ENCODE results near the gene RGS6. TPM values are rescaled to one million over a fixed set of nuclear protein-coding genes. Genes with fewer than 3 reads are reported as not detected.
"Not testable (repeated sequence)": the region's sequence is repeated elsewhere in the genome, so short reads cannot be mapped to it uniquely, and the experiment has no call there.

RGS6 gene
- polyA plus RNA-seq, 4 donors: 1.1 to 11.3 (median 1.3) TPM

DNA sequence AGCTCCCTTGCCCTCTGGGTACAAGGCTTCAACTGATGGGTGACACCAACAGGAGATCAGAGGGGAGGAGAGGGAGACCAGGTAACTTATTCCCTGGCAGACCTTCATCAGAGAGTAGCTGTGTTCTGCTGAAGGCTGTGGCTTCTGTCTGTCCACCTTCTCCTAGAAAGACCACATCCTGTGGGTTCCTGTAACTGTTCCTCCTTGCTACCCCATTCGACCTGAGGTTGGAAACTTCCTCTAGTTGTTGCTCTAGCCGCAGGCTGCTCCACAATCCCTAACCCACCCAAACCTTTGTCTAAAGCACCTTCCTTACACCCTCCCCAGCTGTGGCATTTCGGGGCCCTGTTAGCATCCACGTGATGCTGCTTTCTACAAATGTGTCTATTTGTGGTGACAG lies 507.5 kb downstream of the RGS6 start:
- DNase-seq (ENCODE audit: low read depth in 4 of 4, low spot score in 3 of 4): no peak

DNA sequence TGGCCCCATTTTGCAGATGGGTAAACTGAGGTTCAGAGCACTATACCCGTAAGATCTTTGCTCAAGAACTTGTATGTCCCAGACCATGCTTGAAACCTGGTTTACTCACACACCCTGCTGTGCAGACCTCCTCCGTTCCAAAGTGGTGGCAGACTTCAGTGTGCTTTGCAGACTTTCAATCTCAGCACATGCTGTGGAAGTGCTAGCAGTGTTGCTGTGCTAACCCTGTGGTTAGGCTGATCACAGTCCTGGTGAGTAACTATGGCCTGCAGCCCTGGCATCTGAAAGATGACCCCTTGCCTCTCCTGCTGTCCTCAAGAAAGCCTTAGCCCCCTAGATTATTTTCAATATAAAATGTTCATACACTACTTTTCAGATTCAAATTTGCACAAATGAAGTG lies 511.0 kb downstream of the RGS6 start:
- no peak for DNase-seq (ENCODE audit: low read depth in 4 of 4, low spot score in 3 of 4)

- no peak for DNase-seq (ENCODE audit: low read depth in 4 of 4, low spot score in 3 of 4)
Observed at GRCh38 chr14:72443991-72444441, 511.8 kb downstream of the RGS6 start.

- DNase-seq (ENCODE audit: low read depth in 4 of 4, low spot score in 3 of 4): no peak
Observed at GRCh38 chr14:72444701-72445100, 512.5 kb downstream of the RGS6 start.

- no peak for DNase-seq (ENCODE audit: low read depth in 4 of 4, low spot score in 3 of 4)
Observed at GRCh38 chr14:72448212-72448611, 516.0 kb downstream of the RGS6 start.

DNA sequence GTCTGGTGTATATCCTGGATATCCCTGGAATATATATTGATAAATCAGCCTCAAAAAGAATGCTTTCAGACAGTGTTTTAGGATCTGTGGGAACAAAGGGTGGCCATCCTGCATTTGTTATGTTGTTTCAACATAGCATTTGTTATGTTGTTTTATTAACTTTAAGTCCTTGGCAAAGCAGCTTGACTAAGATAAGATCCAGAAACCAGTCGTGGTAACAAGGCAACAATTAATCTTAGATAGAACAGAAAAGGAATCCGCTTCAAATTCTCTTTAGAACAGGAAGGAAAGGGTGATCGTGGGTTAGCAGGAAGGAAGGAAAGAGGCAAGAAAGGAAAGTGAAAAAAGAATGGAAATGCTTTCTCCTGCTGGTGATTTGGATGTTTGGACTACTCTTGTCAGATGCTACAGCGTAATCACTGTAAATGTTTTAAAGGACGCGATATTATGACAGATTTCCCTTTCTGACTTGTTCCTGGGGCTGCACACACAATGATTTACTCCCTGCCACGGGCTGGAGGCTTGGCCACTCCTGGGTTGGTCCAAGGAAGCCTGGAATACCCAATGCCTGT lies 518.3 kb downstream of the RGS6 start:
- no peak for DNase-seq (ENCODE audit: low read depth in 4 of 4, low spot score in 3 of 4)

- DNase-seq (ENCODE audit: low read depth in 4 of 4, low spot score in 3 of 4): peak in 1 of 4 donors; percentile 33
Observed at GRCh38 chr14:72451054-72451972, 519.1 kb downstream of the RGS6 start.

DNA sequence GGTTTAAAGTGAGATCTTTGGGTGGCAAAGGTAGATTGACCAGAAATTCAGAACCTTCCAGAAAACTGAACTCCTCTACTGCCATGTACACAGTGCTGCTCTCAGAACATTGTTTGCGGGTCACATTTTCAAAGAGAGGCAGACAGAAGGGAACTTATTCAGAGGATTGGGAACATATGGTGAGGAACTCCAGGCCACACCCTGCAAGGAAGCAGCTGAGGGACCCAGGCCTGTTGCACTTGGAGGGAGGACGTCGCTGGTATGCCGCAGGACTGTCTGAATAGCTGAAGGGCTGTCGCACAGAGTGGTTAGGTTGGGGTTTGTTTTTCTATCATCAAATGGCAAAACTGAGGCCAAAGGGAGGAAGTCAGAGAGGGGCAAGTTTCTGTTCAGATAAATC lies 520.5 kb downstream of the RGS6 start:
- no peak for DNase-seq (ENCODE audit: low read depth in 4 of 4, low spot score in 3 of 4)

DNA sequence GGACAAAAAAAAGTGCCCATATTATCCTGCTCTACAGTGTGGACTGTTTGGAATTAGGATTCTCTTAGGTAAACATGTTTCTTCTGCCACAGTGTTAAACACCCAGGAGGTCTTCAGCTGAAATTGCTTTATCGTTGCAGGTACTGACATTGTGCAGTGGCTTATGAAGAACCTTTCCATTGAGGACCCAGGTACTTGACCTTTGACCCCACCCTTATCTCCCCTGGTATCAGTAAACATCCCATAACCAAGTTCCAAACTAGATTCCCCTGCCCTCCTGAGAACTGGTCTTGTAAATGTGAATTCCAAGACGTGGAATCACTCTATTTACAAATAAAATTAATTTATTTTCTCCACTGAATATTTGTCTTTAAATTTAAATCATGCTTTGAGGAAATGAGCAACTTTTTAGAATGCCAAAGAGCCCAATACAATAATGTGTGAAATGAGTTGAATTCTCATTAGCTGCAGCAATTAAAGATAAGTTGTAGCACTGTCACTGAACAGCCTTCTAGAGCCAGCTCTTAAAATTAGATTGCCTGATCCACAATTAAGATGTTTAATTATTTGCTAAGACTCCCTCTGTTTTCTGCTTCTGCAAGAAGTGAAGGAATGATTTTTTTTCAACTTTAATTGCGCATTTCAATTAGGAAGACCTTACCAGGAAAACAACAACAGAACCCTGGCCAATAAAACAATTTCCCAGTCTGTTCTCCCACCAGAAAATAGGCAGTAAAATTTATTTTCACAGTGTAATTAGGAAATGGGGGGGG lies 522.3 kb downstream of the RGS6 start:
- no peak for DNase-seq (ENCODE audit: low read depth in 4 of 4, low spot score in 3 of 4)

DNA sequence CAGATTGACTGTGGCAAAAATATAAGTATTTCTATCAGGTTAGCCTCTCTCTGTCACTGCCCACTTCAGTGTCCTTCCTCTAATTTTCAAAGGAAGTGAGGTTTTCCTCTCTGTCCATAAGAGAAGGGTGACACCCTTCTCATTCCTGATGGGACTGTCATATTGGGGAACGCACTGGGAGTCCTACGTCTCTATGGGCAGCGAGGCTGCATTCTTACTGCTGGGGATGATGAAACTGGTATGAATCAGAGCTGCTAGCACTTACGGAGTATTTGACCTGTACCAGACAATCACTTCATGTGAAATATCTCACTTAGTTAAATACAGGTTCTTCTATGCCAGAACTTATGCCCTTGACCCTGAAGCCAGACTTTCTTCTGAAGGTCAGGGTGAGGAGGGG lies 525.4 kb downstream of the RGS6 start:
- no peak for DNase-seq (ENCODE audit: low read depth in 4 of 4, low spot score in 3 of 4)

GRCh38 chr14:72462056-72462455 lies 529.8 kb downstream of the RGS6 start:
- no peak for DNase-seq (ENCODE audit: low read depth in 4 of 4, low spot score in 3 of 4)

DNA sequence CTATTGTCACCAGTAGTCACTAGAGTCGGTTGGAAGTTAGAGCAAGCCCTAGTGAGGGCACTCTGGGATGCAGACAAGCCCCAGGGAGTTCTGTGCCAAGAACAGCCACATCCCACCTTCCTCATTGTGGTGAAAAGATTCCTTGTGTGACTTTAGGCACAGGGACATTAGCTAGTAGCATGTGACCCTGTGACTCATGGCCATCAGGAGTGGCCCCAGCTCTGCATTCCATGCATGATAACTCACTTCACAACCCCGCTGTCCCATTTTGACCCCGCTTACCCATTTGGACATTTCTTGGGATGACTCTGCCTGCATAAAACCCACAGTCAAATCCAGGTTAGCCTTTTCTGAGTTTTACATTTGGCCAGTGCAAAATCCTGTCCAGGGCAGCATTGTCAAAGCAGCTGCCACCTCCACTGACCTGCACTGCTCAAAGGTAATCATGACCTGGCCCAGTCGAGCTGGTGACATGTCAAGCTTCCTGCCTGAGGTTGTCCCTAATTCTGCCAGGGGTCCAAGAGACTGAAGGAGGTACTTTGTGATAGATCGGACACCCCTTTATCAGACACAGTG lies 531.1 kb downstream of the RGS6 start:
- no peak for DNase-seq (ENCODE audit: low read depth in 4 of 4, low spot score in 3 of 4)

DNA sequence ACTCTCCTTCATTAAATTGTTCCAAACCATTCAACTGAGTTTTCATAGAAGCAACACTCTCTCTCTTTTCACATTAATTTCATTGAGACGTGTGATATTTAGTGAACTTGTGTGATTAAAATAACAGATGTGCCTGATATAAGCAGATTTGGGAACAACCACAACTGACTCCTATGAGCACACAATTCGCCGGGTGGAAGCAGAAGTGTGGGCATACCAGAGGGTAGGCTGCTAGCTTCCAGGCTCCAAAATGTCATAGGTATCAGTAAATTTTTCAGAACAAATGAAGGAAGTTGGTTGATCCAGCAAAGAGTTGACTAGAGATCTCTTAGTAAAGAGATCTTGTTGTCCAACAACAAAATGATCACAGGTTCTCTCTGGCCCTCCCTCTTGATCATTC lies 532.0 kb downstream of the RGS6 start:
- no peak for DNase-seq (ENCODE audit: low read depth in 4 of 4, low spot score in 3 of 4)

GRCh38 chr14:72466325-72466724 lies 534.1 kb downstream of the RGS6 start:
- DNase-seq (ENCODE audit: low read depth in 4 of 4, low spot score in 3 of 4): no peak

DNA sequence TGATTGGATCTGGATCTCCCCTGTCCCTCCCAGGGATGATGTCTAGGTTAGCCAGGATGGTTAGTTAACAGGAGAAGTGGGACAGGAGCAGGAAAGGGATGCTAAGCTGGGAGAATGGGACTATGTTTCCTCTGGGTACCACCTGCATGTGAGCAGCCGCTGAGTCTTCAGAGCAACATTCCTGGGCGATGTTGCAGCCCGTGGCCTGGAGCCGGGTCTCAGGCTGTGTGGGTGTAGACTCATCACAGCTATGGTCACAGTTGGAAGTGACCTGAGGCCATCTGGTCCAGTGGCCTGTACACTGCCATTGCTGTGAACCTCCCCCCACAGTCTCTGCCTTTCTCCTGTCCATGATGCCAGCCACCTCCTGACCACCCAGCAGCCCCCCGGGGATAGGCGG lies 539.1 kb downstream of the RGS6 start:
- DNase-seq (ENCODE audit: low read depth in 4 of 4, low spot score in 3 of 4): no peak

DNA sequence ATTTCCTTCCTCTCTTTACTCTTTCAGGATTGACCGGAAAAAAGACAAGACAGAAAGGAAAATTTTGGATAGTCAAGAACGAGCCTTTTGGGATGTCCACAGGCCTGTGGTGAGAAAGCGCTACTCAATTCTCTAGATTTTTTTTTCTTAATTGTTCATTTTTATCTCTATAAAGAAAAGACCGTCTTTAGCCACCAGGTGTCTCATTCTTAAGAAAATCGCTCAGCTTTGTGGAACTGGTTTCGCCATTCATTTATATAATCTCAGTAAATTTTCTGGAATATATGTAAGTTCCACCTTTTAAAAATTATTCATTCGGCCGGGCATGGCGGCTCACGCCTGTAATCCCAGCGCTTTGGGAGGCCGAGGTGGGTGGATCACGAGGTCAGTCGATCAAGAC lies 540.6 kb downstream of the RGS6 start:
- no peak for DNase-seq (ENCODE audit: low read depth in 4 of 4, low spot score in 3 of 4)

DNA sequence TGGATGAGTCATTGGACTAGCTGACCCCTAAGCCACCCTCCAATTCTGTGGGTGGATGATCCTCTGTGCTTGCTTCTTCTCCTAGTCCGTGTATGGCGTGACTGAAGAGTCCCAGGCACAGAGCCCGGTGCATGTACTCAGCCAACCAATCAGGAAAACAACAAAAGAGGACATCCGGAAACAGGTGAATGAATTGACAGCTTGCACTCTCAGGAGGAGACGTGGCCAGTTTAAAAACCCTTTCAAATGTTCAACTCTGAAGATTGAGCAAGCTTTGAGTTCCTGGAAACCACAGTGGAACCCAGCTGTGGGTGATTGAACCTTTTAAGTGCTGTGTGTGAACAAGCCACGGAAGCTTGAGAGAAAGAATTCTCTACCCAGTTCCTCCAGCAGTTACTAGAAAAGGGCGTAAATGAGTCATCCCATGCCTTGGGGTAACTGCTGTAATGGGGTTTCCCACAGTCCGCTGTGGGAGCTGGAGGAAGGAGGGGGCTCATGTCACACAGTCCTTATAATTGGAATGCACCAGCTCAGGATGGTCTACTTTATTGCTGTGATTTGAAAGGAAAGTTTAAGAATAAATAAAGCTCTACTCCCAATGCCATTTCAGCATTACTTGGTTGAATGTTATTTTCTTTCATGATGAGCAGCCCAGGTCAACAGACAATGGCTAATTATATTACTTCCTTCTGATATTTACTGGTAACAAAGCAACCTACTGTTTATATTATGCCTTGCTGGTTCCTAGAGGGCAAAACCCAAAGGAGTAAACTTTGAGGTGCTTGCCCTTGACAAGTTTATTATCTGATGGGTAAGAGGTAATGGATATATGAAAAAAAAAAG lies 544.6 kb downstream of the RGS6 start:
- DNase-seq (ENCODE audit: low read depth in 4 of 4, low spot score in 3 of 4): no peak

DNA sequence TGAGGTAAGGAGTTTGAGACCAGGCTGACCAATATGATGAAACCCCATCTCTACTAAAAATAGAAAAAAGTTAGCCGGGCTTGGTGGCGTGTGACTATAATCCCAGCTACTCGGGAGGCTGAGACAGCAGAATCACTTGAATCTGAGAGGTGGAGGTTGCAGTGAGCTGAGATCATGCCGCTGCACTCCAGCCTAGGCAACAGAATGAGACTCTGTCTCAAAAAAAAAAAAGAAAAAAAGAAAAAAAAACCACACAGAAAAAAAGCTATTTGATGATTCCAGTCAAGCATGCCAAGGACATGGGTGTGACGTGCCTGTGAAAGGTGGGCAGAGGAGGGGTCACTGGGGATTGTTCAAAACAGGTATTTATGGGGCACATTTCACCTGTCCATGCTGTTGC lies 545.3 kb downstream of the RGS6 start:
- not testable (repeated sequence) for DNase-seq (ENCODE audit: low read depth in 4 of 4, low spot score in 3 of 4)

- DNase-seq (ENCODE audit: low read depth in 4 of 4, low spot score in 3 of 4): no peak
Observed at GRCh38 chr14:72478471-72478893, 546.3 kb downstream of the RGS6 start.

- DNase-seq (ENCODE audit: low read depth in 4 of 4, low spot score in 3 of 4): peak in 2 of 4 donors; percentile 16 to 49
Observed at GRCh38 chr14:72479461-72479931, 547.3 kb downstream of the RGS6 start.
